GM12865 (cell line): ENCODE measurements around the gene CFAP299.
A peak's percentile ranks its signal among the peaks of the same experiment; 100 is the strongest.
"Not testable (repeated sequence)": the region's sequence is repeated elsewhere in the genome, so short reads cannot be mapped to it uniquely, and the experiment has no call there.

Experiments used
- DNase-seq: peaks from one replicate; pipeline ENCODE4 v3.0.0; 2010; ENCODE audit warnings: low read depth
- H3K4me3 ChIP-seq: 2 replicates; pipeline ENCODE4 v1.5.1; 2011; ENCODE audit warnings: mild to moderate bottlenecking, low read depth, low read length, control low read depth
- TF ChIP-seq, protein P1 (sequence below): IDR thresholded peaks from 2 replicates; pipeline ENCODE4 v1.5.1; 2011; ENCODE audit warnings: low read length, control low read depth, low read depth, inconsistent platforms; ENCODE audit not compliant: insufficient read depth; ENCODE audit errors: missing control alignments

Gene CFAP299

DNA sequence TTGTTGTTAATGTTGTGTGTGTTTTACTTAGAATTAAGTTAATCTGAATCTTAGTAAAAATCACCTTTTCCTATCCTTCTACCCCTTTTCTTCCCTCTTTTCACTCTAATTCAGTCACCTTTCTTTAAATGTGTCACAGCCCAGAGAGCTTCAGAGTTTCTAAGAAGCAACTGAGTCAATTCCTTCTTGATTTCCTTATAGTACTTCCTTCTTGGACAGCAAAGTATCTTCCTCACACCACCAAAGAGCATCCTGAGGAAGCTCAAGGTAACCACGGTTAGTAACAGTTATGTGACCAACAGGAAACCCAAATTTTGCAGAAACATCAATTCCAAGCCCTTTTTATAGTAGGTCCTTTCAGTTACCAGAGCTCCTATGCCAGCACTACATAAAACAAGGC, 451.8 kb downstream of the CFAP299 start:
- TF ChIP-seq, protein P1, sequence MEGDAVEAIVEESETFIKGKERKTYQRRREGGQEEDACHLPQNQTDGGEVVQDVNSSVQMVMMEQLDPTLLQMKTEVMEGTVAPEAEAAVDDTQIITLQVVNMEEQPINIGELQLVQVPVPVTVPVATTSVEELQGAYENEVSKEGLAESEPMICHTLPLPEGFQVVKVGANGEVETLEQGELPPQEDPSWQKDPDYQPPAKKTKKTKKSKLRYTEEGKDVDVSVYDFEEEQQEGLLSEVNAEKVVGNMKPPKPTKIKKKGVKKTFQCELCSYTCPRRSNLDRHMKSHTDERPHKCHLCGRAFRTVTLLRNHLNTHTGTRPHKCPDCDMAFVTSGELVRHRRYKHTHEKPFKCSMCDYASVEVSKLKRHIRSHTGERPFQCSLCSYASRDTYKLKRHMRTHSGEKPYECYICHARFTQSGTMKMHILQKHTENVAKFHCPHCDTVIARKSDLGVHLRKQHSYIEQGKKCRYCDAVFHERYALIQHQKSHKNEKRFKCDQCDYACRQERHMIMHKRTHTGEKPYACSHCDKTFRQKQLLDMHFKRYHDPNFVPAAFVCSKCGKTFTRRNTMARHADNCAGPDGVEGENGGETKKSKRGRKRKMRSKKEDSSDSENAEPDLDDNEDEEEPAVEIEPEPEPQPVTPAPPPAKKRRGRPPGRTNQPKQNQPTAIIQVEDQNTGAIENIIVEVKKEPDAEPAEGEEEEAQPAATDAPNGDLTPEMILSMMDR = no peak
- no peak for DNase-seq
- H3K4me3 ChIP-seq = no peak overlapping the region

DNA sequence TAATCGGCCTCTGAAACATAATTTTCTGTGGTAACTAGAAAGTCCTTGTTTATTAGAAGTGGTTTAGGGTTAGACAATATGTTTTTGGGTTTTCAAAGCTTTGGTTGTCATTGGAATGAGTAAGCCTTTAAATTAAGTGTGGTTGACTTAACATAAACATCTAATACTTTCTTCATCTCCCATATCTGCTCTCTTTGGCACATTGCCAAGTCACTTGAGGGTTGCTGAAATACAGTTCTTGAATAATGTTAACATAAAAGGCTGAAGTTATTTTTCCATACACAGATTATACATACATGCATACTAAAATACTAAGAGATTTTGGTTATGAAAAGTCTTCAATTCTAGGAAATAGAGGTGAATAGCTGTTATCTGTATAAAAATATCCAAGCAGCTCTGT, 453.3 kb downstream of the CFAP299 start:
- DNase-seq = no peak
- H3K4me3 ChIP-seq = no peak overlapping the region
- TF ChIP-seq, protein P1 = no peak

DNA sequence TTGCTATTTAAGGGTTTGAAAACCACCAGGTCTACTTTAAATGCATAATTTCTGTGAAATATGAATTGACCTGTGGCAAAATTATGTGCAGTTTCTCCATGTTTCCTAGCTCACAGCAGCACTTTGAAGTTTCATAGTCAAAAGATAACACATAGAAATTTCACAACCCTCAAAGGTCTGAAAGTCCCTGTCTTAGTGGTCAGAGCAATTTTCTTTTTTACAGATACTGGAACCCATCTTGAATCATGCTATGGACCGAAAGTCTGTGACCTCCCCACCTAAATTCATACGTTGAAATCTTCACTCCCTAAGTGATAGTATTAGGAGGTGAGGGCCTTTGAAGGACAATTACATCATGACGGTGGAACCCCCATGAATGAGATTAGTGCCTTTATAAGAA, 454.6 kb downstream of the CFAP299 start:
- no peak overlapping the region for H3K4me3 ChIP-seq
- TF ChIP-seq, protein P1 = no peak
- DNase-seq = peak; percentile 32

DNA sequence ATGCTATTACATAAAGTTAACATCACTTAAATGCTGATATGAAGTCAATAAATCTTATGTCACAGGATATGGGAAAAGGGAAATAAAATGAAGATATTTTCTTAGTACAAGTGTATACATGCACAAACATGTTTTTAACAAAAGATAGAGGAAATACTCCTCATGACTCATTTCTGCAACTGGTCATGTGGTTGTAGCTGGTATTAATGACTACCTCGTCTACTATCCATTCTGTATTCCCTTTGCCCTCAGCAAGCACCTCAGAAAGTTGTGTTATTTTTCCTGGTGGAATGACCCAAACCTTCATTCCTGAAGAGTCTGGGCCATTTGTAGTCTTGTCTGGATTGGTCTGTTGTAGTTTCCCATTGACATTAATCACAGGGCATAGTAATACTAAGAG, 458.1 kb downstream of the CFAP299 start:
- not testable (repeated sequence) for H3K4me3 ChIP-seq, DNase-seq

DNA sequence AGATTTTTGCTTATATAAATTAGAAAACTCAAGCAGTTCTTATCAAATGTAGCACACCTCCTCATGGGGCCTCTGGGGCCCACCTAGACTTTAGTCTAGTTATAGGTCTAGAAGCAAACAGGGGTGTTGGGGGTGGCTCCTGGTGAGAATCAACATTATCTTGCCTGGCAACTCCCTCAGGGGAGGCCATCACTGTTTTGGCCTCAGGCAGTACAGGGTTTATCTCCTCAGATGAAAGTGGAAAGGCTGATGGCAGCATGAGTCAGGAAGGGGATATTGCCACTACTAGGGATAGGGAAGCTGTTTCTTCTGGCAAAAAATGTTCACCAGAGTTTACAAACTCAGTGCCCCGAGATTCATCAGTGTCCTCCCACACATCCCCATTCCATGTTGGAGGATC, 462.6 kb downstream of the CFAP299 start:
- DNase-seq = no peak
- TF ChIP-seq, protein P1 = no peak
- H3K4me3 ChIP-seq = no peak overlapping the region

DNA sequence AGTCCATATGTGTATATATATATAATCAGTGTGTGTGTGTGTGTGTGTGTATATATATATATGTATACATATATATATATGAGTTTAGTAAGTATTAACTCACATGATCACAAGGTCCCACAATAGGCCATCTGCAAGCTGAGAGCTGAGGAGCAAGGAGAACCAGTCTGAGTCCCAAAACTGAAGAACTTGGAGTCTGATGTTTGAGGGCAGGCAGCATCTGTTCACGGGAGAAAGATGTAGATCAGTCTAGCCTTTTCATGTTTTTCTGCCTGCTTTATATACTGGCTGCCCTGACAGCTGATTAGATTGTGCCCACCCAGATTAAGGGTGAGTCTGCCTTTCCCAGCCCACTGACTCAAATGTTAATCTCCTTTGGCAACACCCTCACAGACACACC, 465.2 kb downstream of the CFAP299 start:
- H3K4me3 ChIP-seq, DNase-seq: not testable (repeated sequence)

DNA sequence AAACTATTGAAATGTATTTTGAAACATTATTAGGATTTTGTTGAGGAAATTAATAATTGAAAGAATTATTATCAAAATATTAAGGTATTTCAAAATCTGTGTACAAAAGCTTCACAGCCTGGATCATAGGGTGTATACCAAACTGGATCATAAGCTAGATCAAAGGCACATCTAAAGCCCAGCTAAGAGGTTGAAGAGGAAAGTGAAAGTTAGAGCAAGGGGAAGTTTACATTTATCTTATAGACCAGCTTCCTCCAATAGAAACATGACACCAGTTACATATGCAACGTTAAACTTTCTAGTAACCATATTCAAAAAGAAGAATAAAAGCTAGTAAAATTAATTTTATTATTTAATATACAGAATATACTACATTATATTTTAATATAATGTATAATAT, 467.8 kb downstream of the CFAP299 start:
- H3K4me3 ChIP-seq = no peak overlapping the region
- TF ChIP-seq, protein P1 = no peak
- DNase-seq = no peak

DNA sequence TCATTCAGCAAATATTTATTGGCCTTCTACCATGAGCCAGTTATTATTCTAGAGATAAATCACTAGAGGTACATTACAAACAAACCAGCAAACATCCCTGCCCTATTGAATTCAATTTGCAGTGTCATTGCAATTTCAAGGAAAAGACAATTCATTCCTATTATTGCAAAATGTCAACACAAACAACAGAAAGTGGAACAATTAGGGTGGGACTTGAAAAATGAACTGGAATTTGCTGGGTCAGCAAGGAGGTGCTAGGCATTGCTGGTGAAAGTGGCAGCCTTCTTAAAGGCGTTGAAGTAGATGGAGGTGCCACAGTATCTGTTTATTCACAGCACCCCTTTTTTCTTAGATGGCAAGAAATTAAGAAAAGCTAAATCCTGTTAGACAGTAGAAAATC, 470.9 kb downstream of the CFAP299 start:
- no peak for DNase-seq
- no peak overlapping the region for H3K4me3 ChIP-seq
- TF ChIP-seq, protein P1 = no peak
